Measurements from ENCODE around the gene MAGI2.

The MAGI2 gene

DNA sequence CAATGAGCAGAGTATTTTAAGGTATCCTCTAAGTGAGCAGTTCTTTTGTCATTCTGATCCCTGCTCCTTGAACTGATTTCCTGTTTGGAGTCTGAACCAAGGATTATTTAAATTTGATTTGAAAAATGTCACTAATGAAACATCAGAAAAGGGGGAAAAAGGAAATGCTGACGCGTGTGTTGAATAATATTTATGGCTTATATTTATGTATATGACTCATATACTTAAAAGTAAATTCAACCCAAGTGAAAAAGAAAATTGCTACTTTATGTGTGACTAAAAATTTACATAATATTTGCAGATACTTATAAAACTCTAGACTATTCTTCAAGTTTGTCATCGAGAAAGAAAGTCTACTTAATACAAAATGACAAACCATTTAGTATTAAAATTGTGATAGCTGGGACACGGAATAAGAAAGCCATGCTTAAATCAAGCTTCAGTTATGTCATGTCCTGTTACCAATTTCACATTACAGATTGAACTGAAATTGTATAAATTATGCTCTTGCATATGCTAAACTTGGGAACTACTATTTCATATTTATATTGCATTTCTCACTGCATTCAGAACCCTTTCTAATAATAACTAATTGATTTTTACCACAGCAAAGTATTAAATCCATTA lies 649.9 kb downstream of the MAGI2 start:
- TF ChIP-seq, protein P1, sequence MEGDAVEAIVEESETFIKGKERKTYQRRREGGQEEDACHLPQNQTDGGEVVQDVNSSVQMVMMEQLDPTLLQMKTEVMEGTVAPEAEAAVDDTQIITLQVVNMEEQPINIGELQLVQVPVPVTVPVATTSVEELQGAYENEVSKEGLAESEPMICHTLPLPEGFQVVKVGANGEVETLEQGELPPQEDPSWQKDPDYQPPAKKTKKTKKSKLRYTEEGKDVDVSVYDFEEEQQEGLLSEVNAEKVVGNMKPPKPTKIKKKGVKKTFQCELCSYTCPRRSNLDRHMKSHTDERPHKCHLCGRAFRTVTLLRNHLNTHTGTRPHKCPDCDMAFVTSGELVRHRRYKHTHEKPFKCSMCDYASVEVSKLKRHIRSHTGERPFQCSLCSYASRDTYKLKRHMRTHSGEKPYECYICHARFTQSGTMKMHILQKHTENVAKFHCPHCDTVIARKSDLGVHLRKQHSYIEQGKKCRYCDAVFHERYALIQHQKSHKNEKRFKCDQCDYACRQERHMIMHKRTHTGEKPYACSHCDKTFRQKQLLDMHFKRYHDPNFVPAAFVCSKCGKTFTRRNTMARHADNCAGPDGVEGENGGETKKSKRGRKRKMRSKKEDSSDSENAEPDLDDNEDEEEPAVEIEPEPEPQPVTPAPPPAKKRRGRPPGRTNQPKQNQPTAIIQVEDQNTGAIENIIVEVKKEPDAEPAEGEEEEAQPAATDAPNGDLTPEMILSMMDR (IDR thresholded peaks at IDR 0.05; ENCODE audit: low read depth, low read length), result no peak
- H3K4me3 ChIP-seq (ENCODE audit: low read depth, low read length), result no peak overlapping the region

DNA sequence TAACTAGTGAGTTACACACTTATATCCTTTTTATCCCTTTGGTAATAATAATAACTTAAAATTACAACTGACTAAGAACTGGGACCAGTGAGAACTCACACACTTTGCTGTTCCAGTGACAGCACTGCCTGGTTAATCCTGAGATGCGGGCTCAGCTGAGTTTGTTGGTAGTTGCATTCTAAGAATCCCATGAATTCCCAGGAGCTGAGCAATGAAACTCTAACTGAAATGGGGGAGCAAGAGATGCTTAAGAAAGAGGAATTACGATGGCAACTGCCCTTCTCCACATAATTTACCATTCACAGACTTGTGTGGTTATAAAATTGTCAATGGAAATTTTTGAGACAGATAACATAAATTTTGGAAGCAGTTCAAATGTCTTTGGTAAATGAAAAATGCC lies 659.4 kb downstream of the MAGI2 start:
- TF ChIP-seq, protein P1 (IDR thresholded peaks at IDR 0.05; ENCODE audit: low read depth, low read length), result no peak
- no peak overlapping the region for H3K4me3 ChIP-seq (ENCODE audit: low read depth, low read length)

DNA sequence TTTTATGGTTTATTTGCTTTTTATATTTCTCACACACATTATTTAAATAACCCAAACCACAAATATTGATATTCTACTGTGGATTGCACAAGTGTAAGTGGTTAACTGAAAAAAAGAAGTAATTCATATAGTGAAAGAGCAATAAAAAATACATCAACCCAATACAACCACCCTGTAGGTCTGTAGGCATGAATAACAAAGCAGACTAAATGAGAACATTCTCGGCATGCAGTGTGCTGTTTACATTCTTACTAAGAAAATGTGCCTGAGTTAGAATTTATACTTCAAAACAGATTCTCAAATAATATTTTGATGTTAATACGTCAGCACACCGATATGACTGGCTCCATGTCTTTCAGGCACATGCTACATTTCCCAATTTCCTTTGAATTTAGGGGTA lies 660.8 kb downstream of the MAGI2 start:
- TF ChIP-seq, protein P1 (IDR thresholded peaks at IDR 0.05; ENCODE audit: low read depth, low read length), result no peak
- H3K4me3 ChIP-seq (ENCODE audit: low read depth, low read length), result no peak overlapping the region

DNA sequence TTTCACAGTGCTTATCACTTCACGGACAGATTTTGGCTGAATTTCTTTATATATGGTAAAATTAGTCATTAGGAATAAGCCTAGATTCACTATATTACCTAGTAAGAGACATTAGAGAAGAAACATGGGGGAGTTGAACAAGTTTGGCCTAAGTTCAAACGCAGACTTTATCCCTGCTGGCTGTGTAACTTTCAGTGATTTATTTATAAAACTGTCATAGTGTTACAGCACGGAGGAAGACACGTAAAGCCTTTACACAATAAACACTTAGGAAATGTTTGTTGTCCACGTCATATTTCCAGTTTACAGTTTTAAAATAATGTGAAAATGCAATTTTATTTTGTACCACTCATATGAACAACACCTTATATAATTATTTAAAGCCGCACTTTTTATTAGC lies 661.5 kb downstream of the MAGI2 start:
- H3K4me3 ChIP-seq (ENCODE audit: low read depth, low read length), result no peak overlapping the region
- TF ChIP-seq, protein P1 (IDR thresholded peaks at IDR 0.05; ENCODE audit: low read depth, low read length), result no peak

DNA sequence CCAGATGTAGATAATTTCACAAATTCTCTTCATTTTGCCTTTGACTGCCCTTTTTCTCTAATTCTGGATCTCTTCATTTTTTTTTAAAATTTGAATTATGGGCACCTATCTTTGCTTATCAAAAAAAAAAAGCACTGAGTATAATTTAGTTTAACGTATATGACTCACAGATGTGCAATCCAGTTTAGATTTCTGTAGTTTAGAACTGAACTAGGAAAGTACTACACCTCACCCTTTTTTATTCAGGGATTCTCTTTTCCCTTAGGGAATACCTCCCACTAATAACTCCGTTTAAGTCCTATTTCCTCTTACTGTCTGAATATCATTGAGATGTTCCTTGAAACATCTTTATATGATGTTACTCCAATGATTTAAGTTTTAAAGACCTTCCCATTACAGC lies 665.0 kb downstream of the MAGI2 start:
- TF ChIP-seq, protein P1 (IDR thresholded peaks at IDR 0.05; ENCODE audit: low read depth, low read length), result no peak
- H3K4me3 ChIP-seq (ENCODE audit: low read depth, low read length), result no peak overlapping the region

DNA sequence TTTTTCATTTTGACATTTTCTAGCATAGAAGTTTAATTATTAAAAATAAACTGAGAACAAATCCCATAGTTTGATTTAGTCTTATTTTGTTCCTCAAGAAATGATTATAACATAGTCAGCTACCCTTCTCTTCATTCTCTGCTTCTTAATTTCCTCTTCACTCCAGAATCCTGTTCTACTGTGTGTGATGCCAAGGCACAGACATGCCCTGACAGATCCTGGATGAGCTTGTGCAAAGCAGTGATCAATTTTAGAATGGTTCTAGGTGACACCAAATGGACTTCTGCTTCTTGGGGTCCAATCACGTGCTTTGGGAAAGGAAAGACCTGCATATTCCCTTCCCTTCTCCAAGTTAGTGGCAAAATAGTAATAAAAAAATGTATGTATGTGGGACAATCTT lies 665.6 kb downstream of the MAGI2 start:
- no peak overlapping the region for H3K4me3 ChIP-seq (ENCODE audit: low read depth, low read length)
- TF ChIP-seq, protein P1 (IDR thresholded peaks at IDR 0.05; ENCODE audit: low read depth, low read length), result no peak

DNA sequence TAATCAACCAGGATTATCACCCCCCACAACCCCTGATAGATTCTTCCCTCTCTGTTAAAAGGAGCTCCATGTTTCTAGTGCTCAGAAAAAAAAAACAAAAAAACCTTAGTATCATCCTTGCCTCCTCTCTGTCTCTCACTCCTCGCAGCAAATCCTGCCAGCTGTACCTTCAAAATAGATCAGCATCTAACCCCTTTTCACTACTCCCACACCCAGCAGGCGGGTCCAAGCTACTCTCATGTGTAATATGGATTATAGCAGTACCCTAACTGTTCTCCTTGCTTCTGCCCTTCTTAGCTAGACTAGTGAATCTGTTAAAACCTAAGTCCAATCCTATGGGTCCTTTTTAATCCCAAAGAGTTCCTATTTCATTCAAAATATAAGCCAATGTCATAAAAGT lies 667.4 kb downstream of the MAGI2 start:
- TF ChIP-seq, protein P1 (IDR thresholded peaks at IDR 0.05; ENCODE audit: low read depth, low read length), result no peak
- H3K4me3 ChIP-seq (ENCODE audit: low read depth, low read length), result no peak overlapping the region
